Fibroblast of lung (primary cell): ENCODE results near the gene GPR150. TPM values are rescaled to one million over a fixed set of nuclear protein-coding genes. Genes with fewer than 3 reads are reported as not detected.

ENCODE experiments used
- DNase-seq, 2 donors: peaks; one replicate each; pipeline versions ENCODE4 v3.0.0 to v3.0.0-alpha.2; 2010; ENCODE audit warnings: low read depth in 2 of 2
- H2AFZ ChIP-seq: 2 replicates; pipeline ENCODE4 v1.5.1; 2012; ENCODE audit warnings: low read length, control low read depth, inconsistent platforms
- H3K27ac ChIP-seq: 2 replicates; pipeline ENCODE4 v1.5.1; 2011; ENCODE audit warnings: low read length, control low read depth; ENCODE audit not compliant: insufficient read depth
- H3K27me3 ChIP-seq: 2 replicates; pipeline ENCODE4 v1.5.1; 2011; ENCODE audit warnings: mild to moderate bottlenecking, low read length; ENCODE audit not compliant: control insufficient read depth, insufficient read depth
- H3K36me3 ChIP-seq: 2 replicates; pipeline ENCODE4 v1.5.1; 2011; ENCODE audit warnings: low read length; ENCODE audit not compliant: control insufficient read depth, insufficient read depth
- H3K4me1 ChIP-seq: 2 replicates; pipeline ENCODE4 v1.5.1; 2011; ENCODE audit warnings: low read length; ENCODE audit not compliant: control insufficient read depth, insufficient read depth; ENCODE audit errors: extremely low read depth
- H3K4me2 ChIP-seq: 2 replicates; pipeline ENCODE4 v1.5.1; 2011; ENCODE audit warnings: low read length, control low read depth; ENCODE audit not compliant: insufficient read depth; ENCODE audit errors: extremely low read depth
- H3K4me3 ChIP-seq, 4 experiments: fragments of 200-600 bp in 1 of 4; sonication (generic) in 1 of 4; replicated peaks in 1 of 4; 2 replicates each; pipeline ENCODE4 v1.5.1; 2011 to 2016; ENCODE audit warnings: low read length in 4 of 4, low read depth in 3 of 4, mild to moderate bottlenecking in 3 of 4, control low read depth in 2 of 4, inconsistent platforms in 1 of 4, mixed read lengths in 1 of 4; ENCODE audit not compliant: insufficient read depth in 1 of 4; ENCODE audit errors: control extremely low read depth in 1 of 4
- H3K79me2 ChIP-seq: 2 replicates; pipeline ENCODE4 v1.5.1; 2012; ENCODE audit warnings: mild to moderate bottlenecking, low read length, inconsistent platforms; ENCODE audit not compliant: control insufficient read depth, insufficient read depth
- H3K9ac ChIP-seq: 2 replicates; pipeline ENCODE4 v1.5.1; 2011; ENCODE audit warnings: mild to moderate bottlenecking, low read length, control low read depth; ENCODE audit not compliant: insufficient read depth
- H3K9me3 ChIP-seq: 2 replicates; pipeline ENCODE4 v1.5.1; 2012; ENCODE audit warnings: low read depth, low read length; ENCODE audit not compliant: control insufficient read depth, insufficient read depth
- H4K20me1 ChIP-seq: 2 replicates; pipeline ENCODE4 v1.5.1; 2011; ENCODE audit warnings: low read length; ENCODE audit not compliant: control insufficient read depth, insufficient read depth; ENCODE audit errors: extremely low read depth
- EZH2 ChIP-seq: IDR thresholded peaks from 2 replicates; pipeline ENCODE4 v1.5.1; 2012; ENCODE audit warnings: low read length, control low read depth, mild to moderate bottlenecking; ENCODE audit errors: missing control alignments
- polyA plus RNA-seq, 2 donors: library from polyadenylated mRNA; depleted of rRNA in 1 of 2; stranded (reverse) in 1 of 2; unstranded in 1 of 2; fragments of >200 nt; gene quantifications; 2 replicates each; pipeline ENCODE4 v1.2.1, GENCODE V29; 2011 to 2012; ENCODE audit warnings: missing spikeins in 1 of 2
- total RNA-seq: library from RNA; depleted of rRNA; stranded (reverse); fragments of >200 nt; gene quantifications from 2 replicates; pipeline ENCODE4 v1.2.1, GENCODE V29; 2014
- TF ChIP-seq, protein P1 (sequence below), 2 donors: IDR thresholded peaks in 1 of 2; conservative IDR thresholded peaks in 1 of 2; 1 replicate in 1 of 2; 2 replicates in 1 of 2; pipeline ENCODE4 v1.5.1; 2011 to 2012; ENCODE audit warnings: low read length in 2 of 2, control low read depth in 1 of 2, inconsistent platforms in 1 of 2, low read depth in 1 of 2, mild to moderate bottlenecking in 1 of 2

Gene GPR150
- total and polyA plus RNA-seq, 2 donors (not counting 1 experiment from before 2014, with no cell fraction given) = 0.33 to 0.43 TPM

DNA sequence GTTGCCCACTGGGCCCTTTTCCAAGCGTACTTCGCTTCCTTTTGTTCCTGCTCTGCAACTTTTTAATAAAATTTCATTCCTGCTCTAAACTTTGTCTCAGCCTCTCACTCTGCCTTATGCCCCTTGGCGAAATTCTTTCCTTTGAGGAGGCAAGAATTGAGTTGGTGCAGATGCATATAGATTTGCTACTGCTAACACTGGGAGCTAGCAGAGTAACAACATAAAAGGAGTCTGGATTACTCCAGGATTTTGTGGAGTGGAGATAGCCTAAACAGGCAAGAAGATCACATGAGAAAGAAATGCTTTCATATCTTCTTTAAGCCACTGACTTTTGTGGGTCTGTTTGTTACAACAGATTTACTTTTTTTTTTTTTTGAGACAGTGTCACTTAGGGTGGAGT lies 13.8 kb downstream of the GPR150 start:
- H4K20me1 ChIP-seq = no peaks in the 10 kb centered on the region
- no peak overlapping the region for H3K4me3 ChIP-seq
- H3K4me1 ChIP-seq = peaks cover 11% of the 10 kb centered on the region
- no peaks in the 10 kb centered on the region for H3K79me2 ChIP-seq
- no peaks in the 10 kb centered on the region for H3K27me3 ChIP-seq
- H3K27ac ChIP-seq = no peak overlapping the region
- TF ChIP-seq EZH2 = no peak
- TF ChIP-seq, protein P1, sequence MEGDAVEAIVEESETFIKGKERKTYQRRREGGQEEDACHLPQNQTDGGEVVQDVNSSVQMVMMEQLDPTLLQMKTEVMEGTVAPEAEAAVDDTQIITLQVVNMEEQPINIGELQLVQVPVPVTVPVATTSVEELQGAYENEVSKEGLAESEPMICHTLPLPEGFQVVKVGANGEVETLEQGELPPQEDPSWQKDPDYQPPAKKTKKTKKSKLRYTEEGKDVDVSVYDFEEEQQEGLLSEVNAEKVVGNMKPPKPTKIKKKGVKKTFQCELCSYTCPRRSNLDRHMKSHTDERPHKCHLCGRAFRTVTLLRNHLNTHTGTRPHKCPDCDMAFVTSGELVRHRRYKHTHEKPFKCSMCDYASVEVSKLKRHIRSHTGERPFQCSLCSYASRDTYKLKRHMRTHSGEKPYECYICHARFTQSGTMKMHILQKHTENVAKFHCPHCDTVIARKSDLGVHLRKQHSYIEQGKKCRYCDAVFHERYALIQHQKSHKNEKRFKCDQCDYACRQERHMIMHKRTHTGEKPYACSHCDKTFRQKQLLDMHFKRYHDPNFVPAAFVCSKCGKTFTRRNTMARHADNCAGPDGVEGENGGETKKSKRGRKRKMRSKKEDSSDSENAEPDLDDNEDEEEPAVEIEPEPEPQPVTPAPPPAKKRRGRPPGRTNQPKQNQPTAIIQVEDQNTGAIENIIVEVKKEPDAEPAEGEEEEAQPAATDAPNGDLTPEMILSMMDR (conservative IDR thresholded peaks at IDR 0.05 in 1 of 2, IDR thresholded peaks at IDR 0.05 in 1 of 2; ENCODE audit: low read depth in 1 of 2, low read length in 2 of 2) = no peak
- H3K9me3 ChIP-seq = no peaks in the 10 kb centered on the region
- H3K36me3 ChIP-seq = no peaks in the 10 kb centered on the region
- no peak for DNase-seq
- no peak overlapping the region for H3K4me2 ChIP-seq
- H3K9ac ChIP-seq = no peak overlapping the region
- H2AFZ ChIP-seq = no peak overlapping the region

DNA sequence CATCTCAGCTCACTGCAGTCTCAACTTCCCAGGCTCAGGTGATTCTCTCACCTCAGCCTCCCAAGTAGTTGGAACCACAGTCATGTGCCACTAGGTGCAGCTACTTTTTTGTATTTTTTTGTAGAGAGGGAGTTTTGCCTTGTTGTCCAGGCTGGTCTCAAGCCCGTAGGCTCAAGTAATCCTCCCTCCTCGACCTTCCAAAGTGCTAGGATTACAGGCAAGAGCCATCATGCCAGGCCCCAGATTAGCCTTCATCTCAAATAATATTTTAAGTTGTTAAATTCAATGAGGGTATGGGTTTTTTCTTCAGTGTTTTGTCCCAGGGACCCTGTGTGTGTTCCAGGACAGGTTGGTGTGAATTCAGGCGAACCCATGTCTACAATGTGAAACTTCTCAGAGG lies 14.2 kb downstream of the GPR150 start:
- TF ChIP-seq, protein P1 (conservative IDR thresholded peaks at IDR 0.05 in 1 of 2, IDR thresholded peaks at IDR 0.05 in 1 of 2; ENCODE audit: low read depth in 1 of 2, low read length in 2 of 2) = no peak
- no peak for TF ChIP-seq EZH2
- Histone ChIP-seq H3K9ac (no peak overlapping the region), H2AFZ (no peak overlapping the region), H3K79me2 (no peaks in the 10 kb centered on the region), H3K9me3 (no peaks in the 10 kb centered on the region), H3K27ac (no peak overlapping the region), H3K27me3 (no peaks in the 10 kb centered on the region), H3K36me3 (no peaks in the 10 kb centered on the region), H3K4me2 (no peak overlapping the region), H3K4me1 (peaks cover 11% of the 10 kb centered on the region), H4K20me1 (no peaks in the 10 kb centered on the region), H3K4me3 (no peak overlapping the region)
- no peak for DNase-seq

DNA sequence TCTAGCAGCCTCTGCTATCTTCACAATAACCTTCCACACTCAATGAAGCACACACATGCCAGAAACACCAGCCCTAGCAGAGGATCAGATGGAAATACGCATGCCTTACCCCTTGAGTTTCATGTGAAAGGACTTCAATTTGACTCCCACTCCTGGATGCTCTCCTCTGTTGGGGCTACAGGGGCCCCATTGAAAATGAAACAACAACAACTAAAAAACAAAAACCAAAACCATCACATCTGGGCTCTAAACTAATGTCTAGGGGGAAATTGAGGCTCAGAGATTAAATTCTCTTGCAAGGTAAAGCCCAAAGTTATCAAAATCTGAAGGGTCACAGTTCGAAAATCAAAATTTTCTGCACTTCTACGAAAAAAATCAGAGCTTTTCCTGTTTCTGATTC lies 18.7 kb downstream of the GPR150 start:
- Histone ChIP-seq H4K20me1 (no peaks in the 10 kb centered on the region), H3K27me3 (no peaks in the 10 kb centered on the region), H3K4me2 (no peak overlapping the region), H3K9ac (no peak overlapping the region), H3K36me3 (no peaks in the 10 kb centered on the region), H3K79me2 (no peaks in the 10 kb centered on the region), H2AFZ (no peak overlapping the region), H3K4me3 (no peak overlapping the region), H3K27ac (no peak overlapping the region), H3K4me1 (no peaks in the 10 kb centered on the region), H3K9me3 (no peaks in the 10 kb centered on the region)
- no peak for DNase-seq
- TF ChIP-seq, protein P1 (conservative IDR thresholded peaks at IDR 0.05 in 1 of 2, IDR thresholded peaks at IDR 0.05 in 1 of 2; ENCODE audit: low read depth in 1 of 2, low read length in 2 of 2) = no peak
- TF ChIP-seq EZH2 = no peak
